HG02840 (cell line): ENCODE results near the gene TLNRD1.

Experiments used
- ATAC-seq: cut with Tn5 transposase; IDR thresholded peaks from one replicate; pipeline ENCODE4 v1.9.1; 2021; ENCODE audit warnings: mild to moderate bottlenecking, moderate library complexity, moderate number of reproducible peaks; ENCODE audit not compliant: unreplicated experiment, low FRiP score

Gene TLNRD1

DNA sequence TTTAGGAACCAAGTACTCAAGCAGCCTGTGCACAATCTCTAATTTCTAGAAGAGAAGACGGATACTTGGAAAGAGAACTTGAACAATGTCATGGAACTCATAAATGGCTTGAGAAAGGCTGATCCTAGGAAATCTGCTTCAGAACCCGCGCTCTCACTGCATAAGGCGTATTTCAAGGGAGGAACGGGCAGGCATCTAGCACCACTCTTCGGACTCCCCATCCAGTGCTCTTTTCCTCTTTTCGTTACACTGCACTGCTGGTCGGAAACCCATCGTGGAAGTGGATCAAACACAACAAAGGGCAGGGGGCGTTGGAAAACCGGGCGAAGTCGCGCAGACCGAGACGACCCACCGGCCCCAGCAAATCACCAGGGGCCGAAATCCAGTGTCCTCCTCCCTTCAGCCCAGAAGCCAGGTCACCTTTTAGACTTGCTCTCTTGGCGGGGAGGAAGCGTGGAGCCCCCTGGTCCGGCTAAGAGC lies 539 bp upstream of the TLNRD1 start:
- ATAC-seq: no peak

DNA sequence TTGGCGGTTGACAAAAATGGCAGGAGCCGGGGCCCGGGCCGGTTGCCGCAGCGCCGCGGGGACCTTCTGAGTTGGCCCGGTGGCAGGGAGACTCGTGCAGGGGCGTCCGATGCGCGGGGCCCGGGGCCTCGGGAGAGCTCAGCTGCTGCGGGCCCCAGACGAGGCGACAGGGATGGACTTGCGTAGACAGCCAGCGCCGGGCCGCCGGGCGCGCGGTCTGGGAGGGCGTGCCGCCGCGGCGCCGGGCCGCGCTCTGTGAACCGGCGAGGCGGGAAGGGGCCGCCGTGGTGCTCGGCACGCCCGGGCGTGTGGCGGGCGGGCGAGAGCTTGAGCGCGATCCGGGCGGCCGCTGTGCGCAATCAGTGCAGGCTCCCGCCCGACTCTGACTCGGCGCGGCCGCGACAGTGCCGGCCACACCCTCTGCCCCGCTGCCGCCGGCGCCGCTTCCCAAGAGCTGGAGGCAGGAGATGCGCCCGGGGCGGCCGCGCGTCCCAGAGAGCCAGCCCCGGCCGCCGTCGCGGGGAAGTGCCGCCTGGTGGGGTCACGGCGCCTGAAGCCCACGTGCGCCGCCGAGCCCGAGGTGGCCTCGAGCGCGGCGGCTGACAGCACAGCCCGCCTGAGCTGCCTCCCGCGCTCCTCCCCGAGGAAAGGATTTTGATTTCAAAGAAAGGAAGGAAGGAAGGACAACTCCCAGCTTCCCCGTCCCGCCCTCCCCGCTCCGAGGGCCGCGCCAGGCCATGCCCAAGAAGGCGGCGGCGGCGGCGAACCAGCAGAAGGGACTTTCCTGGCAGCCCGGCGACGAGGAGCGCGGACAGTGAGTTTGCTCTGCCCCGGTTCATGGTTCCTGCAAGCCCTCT lies 657 bp downstream of the TLNRD1 start:
- peak; percentile 42 for ATAC-seq

DNA sequence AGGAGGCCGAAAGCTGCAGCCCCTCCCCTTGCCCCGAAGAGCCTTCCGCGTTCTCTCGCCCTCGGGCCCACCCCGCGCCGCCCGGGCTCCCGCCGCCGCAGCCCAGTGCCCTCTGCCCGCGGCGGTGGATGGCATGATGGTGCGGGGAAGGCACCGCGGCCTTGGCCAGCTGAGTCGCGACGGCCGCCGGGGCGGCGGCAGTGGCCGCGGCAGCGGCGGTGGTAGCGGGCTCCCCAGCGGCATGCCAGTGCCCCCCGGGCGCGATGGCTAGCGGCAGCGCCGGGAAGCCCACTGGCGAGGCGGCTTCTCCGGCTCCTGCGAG lies 1.2 kb downstream of the TLNRD1 start:
- ATAC-seq: no peak

DNA sequence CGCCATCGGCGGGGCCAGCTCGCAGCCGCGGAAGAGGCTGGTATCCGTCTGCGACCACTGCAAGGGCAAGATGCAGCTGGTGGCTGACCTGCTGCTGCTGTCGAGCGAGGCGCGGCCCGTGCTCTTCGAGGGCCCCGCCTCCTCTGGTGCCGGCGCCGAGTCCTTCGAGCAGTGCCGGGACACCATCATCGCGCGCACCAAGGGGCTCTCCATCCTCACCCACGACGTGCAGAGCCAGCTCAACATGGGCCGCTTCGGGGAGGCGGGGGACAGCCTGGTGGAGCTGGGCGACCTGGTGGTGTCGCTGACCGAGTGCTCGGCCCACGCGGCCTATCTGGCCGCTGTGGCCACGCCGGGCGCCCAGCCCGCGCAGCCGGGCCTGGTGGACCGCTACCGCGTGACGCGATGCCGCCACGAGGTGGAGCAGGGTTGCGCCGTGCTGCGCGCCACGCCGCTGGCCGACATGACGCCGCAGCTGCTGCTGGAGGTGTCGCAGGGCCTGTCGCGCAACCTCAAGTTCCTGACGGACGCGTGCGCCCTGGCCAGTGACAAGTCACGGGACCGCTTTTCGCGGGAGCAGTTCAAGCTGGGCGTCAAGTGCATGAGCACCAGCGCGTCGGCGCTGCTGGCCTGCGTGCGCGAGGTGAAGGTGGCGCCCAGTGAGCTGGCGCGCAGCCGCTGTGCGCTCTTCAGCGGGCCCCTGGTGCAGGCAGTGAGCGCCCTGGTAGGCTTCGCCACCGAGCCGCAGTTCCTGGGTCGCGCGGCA lies 1.8 kb downstream of the TLNRD1 start:
- no peak for ATAC-seq

DNA sequence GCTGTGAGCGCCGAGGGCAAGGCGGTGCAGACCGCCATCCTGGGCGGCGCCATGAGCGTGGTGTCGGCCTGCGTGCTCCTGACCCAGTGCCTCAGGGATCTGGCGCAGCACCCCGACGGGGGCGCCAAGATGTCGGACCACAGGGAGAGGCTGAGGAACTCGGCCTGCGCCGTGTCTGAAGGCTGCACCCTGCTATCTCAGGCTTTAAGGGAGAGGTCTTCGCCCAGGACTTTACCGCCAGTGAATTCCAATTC lies 2.3 kb downstream of the TLNRD1 start:
- no peak for ATAC-seq

DNA sequence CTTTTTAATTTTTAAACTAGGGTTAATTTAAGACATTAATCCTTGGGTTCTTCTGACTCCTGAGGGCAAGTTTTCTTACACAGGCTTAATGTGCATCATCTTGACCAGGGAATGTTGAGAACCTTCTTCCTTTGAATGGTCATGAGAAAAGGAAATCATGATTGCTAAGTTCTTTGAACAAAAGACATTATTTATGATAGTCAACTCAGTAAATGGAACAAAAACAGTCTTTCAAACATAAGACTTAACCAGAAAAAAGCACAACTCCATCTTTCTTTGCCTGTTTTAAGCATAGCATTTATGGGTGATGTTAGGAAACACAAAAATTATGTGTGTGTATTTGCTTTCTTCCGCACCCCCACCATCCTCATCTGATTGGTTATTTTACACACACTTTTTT lies 5.4 kb downstream of the TLNRD1 start:
- no peak for ATAC-seq

DNA sequence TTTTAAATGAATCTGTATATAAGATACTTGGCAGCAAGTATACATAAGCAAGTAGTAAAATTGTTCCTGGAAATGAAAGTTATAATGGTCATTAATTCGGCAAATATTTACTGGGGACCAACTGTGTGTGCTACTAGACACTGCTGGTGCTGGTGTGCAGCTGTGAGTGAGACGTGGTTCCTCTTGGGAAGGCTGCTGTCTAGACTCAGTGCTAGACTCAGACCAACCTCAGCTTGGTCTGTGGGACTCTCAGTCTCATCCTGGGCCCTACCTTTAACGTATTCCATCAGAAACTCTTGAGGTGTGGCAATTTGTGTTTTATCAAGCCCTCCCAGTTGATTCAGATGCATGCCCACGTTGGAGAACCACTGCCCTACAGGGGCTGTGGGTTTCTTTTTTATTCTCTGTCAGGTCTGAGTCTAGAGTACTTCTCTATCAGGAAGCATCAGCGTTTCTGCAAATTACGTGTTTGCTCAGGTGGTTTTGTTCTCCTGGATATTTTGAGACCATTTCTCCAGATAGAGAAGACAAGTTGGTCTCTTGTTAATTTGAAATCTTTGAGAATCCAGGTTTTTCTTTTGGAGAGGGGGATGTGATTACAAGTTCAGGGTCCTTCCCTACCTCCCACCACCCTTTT lies 6.8 kb downstream of the TLNRD1 start:
- no peak for ATAC-seq

DNA sequence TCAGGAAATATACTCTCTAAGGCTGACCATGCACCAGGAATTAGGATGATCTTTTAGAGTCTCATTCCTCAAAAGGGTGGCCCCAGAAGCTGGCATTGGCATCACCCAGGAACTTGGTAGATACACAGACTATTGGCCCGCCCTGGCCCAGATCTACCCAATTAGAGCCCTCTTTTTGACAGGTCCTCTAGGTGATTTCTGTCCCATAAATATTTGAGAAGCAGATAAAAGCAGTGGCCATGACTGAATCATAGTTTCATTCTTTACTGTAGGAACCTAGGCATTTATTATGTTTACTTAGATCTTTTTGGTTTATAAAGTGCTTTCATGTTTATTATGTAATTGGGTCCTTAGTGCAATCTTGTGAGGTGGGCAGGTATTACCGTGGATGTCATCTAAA lies 7.6 kb downstream of the TLNRD1 start:
- no peak for ATAC-seq

DNA sequence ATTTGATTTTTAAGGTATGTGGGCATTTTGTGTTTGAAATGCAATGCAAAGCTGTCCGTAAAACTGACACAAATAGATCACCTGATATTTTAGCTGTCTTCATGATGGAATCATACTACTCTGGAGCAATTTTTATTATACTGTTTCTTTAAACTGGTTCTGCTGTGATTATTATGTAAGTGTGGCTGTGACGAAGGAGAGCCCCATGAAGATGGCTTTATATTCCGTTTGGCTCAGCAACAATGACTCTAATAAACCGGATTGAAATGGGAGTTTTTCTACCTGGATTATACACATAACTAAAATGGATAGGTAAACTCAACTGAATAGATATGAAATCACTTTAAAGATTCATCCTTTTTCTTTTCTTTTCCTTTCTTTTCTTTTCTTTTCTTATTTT lies 9.4 kb downstream of the TLNRD1 start:
- ATAC-seq: no peak

DNA sequence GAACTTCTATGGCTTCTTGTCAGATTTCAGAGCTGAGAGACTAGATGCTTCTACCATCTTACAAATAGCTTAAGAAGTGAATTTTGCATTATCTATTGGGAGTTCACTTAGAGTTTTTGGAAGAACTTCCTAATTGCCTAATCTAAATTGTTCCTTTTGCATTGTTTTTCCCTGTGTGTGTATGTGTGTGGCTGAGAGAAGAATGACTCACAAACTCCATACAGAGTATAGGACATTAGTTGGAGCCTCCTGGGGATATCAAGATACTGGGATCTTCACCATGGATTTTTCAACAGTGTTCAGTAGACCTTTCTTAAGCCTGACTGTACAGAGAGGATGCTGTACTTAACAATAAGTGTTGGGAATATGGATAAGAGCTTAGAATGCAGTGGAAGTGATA lies 10.9 kb downstream of the TLNRD1 start:
- ATAC-seq: no peak

DNA sequence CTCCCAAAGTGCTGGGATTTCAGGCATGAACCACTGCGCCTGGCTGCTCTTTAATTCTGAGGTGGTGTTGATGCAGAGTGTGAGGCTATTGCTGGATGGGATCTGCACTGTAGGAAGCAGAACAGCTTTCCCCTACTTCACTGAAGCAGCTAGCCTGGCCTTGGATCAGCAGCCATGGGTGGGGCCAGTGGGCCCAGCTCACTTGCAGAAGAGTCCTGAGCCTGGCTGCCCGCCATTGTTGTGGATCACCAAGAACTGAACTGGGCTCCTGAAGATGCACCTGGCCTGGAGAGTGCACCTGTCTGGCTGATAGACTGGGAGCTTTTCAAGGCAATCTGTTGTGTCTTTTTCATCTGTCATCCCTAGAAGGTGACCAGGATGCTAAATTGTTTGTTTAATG lies 11.9 kb downstream of the TLNRD1 start:
- ATAC-seq: no peak

DNA sequence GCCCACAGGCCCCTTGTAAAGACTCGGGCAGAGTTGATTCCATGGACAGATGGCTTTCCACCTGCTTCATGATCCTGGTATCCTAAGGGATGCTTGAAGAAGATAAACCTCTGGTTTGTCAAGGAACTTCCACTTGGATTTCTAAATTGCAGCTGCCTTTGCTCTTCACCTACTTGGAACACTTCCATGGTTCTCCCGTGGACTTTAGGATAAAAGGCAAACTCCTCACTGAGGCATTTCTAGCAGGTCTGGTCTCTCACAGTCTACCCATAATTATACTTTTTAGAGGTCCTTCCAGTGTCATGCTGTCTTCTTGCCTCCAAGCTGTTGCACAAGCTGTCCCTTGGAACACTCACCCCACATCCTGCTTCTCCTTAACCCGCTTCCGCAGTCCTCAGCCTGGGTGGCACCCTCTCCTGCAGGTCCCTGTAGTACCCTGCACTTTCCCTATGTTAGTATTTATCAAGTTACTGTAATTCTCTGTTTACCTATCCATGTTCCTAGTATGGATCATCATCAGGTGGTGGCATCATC lies 12.7 kb downstream of the TLNRD1 start:
- ATAC-seq: no peak

DNA sequence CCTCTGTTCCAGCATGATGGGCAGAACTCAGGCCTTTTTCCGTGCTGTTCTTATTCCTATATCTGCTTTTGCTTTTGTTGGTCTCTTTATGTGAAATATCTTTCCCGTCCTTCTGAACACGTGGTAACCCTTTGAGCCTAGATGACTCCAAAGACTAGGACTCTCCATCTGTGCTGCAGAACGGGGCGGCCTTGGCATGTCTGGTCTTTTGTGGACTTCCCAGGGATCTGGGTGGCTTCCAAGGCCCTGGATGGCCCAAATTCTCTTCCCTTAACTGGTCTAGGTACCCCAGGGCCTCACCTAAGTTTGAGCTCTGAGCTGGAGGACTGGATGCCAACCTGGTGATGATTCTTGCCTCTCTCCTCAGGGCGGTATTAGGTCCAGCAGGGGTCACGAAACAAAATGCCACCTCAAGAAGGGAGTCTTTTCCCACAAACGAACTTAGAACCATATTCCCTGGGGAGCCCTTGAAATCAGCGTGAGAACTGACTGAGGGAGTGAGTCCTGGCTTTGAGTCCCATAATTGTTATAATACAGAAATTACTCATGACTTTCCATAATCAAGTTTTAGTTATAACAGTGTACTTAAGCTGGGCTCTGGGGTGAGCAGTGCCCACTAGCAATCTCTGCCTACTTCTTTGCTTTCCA lies 13.8 kb downstream of the TLNRD1 start:
- no peak for ATAC-seq

DNA sequence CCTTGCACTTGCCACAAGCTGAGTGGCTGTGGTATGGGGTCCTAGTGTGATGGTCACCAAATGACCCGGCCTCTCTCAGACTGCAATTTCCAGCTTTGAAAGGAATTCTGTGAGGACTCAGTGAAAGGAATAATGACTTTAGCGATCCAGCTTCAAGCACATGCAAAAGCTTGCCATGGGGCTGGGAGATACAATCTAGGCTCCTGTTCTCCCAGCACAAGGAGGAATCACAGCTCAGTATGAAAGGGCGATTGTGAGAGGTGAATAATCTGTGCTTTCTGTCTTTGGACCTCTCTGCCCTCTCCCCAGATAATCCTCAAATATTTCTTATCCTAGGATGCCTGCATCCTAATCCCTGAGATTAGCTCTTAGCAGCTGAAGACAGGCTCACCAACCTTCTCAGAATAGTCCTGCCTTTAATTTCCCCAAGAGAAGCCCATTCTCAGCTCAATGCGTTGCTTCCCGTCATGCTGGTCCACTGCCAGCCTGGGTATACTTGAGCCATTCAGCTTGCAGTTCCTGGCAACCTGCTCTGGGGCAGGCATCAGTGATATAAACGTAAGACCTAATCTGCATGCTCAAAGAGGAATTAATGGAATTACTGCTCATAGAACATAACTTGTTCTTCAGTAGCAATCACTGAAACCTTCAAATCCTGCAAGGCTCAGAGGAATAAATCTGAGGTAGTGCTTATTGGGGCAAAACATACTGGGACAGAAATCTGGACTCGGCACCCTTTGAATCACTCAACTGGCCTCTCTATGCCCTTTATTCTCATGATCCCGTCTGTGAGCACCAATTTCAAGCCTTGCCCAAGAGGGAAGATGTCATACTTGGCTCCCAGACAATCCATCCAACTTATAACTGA lies 15.1 kb downstream of the TLNRD1 start:
- ATAC-seq: no peak

DNA sequence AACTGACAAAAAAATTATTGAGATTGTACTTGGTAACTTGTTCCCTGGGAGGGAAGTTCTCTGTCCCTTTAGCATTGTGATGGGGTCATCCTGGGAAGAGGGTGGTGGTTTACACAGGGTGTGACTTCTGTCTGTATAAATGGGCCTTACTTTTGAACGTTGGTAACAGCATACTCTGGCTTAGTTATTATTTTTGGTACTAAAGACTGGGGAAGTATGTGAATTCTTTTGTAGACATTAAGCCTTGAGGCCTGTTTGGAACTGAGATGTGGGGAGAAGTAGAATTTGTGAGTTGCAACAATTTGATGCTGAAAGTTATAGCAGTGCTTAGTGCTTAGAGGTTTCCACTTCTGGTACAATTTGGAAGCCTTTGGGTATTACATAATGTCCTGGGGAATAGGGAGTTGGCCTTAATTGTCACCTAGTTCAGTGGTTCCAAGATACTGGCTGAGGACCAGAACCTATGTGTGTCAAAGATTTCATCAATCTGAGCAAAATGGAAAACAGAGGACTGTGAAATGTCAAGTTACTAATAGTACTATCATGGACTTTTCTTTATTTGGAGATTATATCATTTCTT lies 15.9 kb downstream of the TLNRD1 start:
- no peak for ATAC-seq

DNA sequence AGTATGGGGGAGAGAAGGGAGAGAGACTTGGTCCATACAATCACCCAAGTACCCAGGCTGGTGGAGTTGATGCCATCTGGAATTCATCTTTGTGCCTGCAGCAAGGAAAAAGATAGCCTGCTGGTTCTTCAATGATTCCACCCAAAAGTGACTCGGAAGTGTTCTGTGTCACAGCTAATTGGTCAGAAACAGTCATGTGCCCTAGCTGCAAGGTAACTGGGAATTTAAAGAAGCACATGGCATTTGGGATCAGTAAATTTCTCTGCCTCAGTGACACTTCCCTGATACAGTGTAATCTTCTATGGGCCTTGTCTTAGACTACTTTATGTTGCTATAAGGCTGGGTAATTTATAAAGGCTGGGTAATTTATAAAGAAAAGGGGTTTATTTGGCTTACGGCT lies 17.5 kb downstream of the TLNRD1 start:
- ATAC-seq: no peak

DNA sequence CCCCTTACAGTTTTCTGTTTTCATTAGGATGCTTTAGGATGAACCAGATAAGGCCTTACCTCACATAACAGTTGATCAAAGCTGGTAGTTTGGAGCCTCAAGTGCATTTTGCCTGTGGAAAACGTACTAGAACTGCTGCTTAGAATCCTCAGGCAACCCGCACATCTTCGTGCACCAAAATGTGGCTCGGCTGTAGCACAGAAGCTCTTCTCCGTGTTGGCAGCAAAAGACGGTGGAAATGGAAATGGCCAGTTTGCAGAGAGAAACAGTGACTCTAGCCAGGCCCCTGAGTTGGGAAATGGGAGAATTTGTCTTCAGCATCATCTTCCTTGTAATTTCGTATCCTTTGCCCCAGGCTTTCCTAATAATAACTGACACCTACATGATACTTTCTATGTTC lies 20.6 kb downstream of the TLNRD1 start:
- no peak for ATAC-seq

DNA sequence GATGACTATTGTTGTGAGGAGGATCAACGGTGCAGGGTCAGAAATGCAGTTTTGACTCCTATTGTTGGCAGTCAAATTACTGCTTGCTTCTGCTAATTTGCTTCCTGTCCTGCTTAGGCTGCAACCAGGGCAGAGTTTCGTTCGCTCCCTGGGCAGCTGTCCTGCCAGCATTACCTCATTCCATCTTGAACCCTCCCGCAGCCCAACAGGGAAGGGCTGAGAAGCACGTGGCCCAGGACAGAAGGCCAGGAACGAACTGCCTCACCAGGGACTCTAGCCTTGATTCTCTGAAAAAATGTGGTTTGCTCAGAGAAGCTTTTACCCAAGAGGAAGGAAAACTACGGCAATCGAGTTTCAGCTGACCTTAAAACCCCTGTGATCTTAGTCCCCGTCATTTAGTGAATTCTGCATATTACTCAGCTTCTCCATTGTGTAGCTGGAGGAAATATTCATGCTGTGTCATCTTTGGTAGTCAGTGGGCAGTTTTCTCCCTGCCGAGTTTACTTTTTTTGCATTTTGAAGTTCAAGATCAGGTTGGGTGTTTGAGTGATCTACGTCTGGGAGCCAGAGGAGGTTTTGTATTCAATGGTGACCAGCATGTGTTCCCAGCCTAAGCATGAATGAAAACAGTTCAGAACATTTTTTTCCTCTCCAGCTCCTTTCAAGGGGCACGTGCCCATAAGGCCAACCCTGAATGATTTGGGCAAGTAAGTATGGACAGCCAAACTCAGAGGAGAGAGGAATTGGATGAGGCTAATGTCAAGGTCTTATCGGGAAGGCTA lies 23.0 kb downstream of the TLNRD1 start:
- peak; percentile 95 for ATAC-seq
